Measurements from ENCODE around the gene IGSF6.

Gene IGSF6

DNA sequence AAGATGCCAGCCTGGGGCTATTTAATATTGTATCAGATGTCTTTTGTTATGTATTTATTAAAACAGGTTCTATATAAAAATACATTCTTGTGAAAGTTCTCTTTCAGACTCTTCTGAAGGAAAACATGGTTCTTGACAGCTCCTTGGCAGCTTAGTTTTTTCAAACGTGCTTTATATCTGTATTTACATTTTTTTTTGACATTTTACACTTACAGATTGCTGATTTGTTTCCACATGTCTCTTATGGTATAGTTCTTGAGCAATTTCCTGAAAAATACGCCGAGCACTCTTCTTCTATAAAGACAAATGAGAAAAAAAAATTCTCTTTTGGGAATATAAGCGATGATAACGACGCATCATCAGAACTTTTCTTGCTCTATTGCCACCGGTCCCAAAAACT lies 9.5 kb downstream of the IGSF6 start:
- ChIA-PET CTCF (interaction anchor here (0.6 to 3.0 kb wide), 6 partner anchors 14 to 1195 kb away, joined by 3 to 20 read pairs (median 4); no protein-coding TSS in a partner anchor), POLR2A (no interaction called here)
- Histone ChIP-seq H3K4me1 (ENCODE audit: control insufficient read depth, insufficient read depth, low read length) (no peaks in the 10 kb centered on the region), H3K4me3 (ENCODE audit: low read depth, low read length) (no peak overlapping the region), H3K9me3 (ENCODE audit: control insufficient read depth, insufficient read depth, low read depth, low read length) (no peaks in the 10 kb centered on the region), H3K36me3 (ENCODE audit: control insufficient read depth in 2 of 2, insufficient read depth in 1 of 2, low read length in 2 of 2) (peaks cover 0 to 5% of the 10 kb centered on the region in 2 experiments; a peak in 1 of 3 replicates), H3K27ac (ENCODE audit: extremely low read depth, low read depth, low read length) (no peak overlapping the region)
- TF ChIP-seq ZNF707 (tag by site-specific recombination; IDR thresholded peaks at IDR 0.05) (no peak), ZFP41 (tag by site-specific recombination; IDR thresholded peaks at IDR 0.05; ENCODE audit: borderline replicate concordance) (no peak), ZNF561 (tag by site-specific recombination; IDR thresholded peaks at IDR 0.05; ENCODE audit: borderline replicate concordance) (no peak), ZNF10 (tag by site-specific recombination; IDR thresholded peaks at IDR 0.05) (no peak), ZNF16 (tag by site-specific recombination; IDR thresholded peaks at IDR 0.05; ENCODE audit: low read depth) (no peak), ZIC2 (tag by site-specific recombination; IDR thresholded peaks at IDR 0.05) (no peak), ZNF596 (tag by site-specific recombination; IDR thresholded peaks at IDR 0.05) (no peak), ZNF114 (tag by site-specific recombination; IDR thresholded peaks at IDR 0.05) (no peak), INSM2 (tag by site-specific recombination; IDR thresholded peaks at IDR 0.05) (no peak), ZNF560 (tag by site-specific recombination; IDR thresholded peaks at IDR 0.05; ENCODE audit: borderline replicate concordance) (no peak), ZNF157 (tag by site-specific recombination; IDR thresholded peaks at IDR 0.05) (no peak), ZNF184 (tag by site-specific recombination; IDR thresholded peaks at IDR 0.05) (no peak), ZNF76 (tag by site-specific recombination; IDR thresholded peaks at IDR 0.05; ENCODE audit: borderline replicate concordance, low read depth) (no peak), ZFHX2 (tag by site-specific recombination; conservative IDR thresholded peaks at IDR 0.05) (no peak), ZNF335 (tag by site-specific recombination; conservative IDR thresholded peaks at IDR 0.05) (no peak), ZNF423 (tag by site-specific recombination; IDR thresholded peaks at IDR 0.05) (no peak), GLIS1 (tag by site-specific recombination; IDR thresholded peaks at IDR 0.05) (no peak)
- TF ChIP-seq, protein P1, sequence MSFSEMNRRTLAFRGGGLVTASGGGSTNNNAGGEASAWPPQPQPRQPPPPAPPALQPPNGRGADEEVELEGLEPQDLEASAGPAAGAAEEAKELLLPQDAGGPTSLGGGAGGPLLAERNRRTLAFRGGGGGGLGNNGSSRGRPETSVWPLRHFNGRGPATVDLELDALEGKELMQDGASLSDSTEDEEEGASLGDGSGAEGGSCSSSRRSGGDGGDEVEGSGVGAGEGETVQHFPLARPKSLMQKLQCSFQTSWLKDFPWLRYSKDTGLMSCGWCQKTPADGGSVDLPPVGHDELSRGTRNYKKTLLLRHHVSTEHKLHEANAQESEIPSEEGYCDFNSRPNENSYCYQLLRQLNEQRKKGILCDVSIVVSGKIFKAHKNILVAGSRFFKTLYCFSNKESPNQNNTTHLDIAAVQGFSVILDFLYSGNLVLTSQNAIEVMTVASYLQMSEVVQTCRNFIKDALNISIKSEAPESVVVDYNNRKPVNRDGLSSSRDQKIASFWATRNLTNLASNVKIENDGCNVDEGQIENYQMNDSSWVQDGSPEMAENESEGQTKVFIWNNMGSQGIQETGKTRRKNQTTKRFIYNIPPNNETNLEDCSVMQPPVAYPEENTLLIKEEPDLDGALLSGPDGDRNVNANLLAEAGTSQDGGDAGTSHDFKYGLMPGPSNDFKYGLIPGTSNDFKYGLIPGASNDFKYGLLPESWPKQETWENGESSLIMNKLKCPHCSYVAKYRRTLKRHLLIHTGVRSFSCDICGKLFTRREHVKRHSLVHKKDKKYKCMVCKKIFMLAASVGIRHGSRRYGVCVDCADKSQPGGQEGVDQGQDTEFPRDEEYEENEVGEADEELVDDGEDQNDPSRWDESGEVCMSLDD (tag by site-specific recombination; IDR thresholded peaks at IDR 0.05) = no peak

- POLR2A ChIA-PET = interaction anchor here (0.6 kb wide), 1 partner anchor 308 kb away, joined by 7 read pairs; no protein-coding TSS in a partner anchor
- Histone ChIP-seq H3K36me3 (ENCODE audit: control insufficient read depth in 2 of 2, insufficient read depth in 1 of 2, low read length in 2 of 2) (peaks cover 0 to under 1% of the 10 kb centered on the region in 2 experiments; a peak in 1 of 3 replicates), H3K27ac (ENCODE audit: extremely low read depth, low read depth, low read length) (no peak overlapping the region), H3K4me3 (ENCODE audit: low read depth, low read length) (no peak overlapping the region), H3K4me1 (ENCODE audit: control insufficient read depth, insufficient read depth, low read length) (no peaks in the 10 kb centered on the region), H3K9me3 (ENCODE audit: control insufficient read depth, insufficient read depth, low read depth, low read length) (no peaks in the 10 kb centered on the region)
- CTCF ChIA-PET = interaction anchor here (0.6 to 3.0 kb wide), 7 partner anchors 15 to 1134 kb away, joined by 3 to 20 read pairs (median 5); no protein-coding TSS in a partner anchor
- TF ChIP-seq ZBTB1 (tag by site-specific recombination; IDR thresholded peaks at IDR 0.05) (no peak), ZNF23 (tag by site-specific recombination; IDR thresholded peaks at IDR 0.05; ENCODE audit: borderline replicate concordance) (no peak), GLI2 (tag by site-specific recombination; IDR thresholded peaks at IDR 0.05; ENCODE audit: borderline replicate concordance, low read depth) (no peak), ZNF416 (tag by site-specific recombination; IDR thresholded peaks at IDR 0.05) (no peak), SALL2 (tag by site-specific recombination; IDR thresholded peaks at IDR 0.05; ENCODE audit: borderline replicate concordance) (no peak), ZNF274 (IDR thresholded peaks at IDR 0.05; ENCODE audit: low read length) (no peak), ZNF274 (tag by site-specific recombination; IDR thresholded peaks at IDR 0.05; ENCODE audit: borderline replicate concordance) (no peak), OSR2 (tag by site-specific recombination; IDR thresholded peaks at IDR 0.05) (no peak), ZNF366 (tag by site-specific recombination; conservative IDR thresholded peaks at IDR 0.05) (no peak)
- TF ChIP-seq, protein P2, sequence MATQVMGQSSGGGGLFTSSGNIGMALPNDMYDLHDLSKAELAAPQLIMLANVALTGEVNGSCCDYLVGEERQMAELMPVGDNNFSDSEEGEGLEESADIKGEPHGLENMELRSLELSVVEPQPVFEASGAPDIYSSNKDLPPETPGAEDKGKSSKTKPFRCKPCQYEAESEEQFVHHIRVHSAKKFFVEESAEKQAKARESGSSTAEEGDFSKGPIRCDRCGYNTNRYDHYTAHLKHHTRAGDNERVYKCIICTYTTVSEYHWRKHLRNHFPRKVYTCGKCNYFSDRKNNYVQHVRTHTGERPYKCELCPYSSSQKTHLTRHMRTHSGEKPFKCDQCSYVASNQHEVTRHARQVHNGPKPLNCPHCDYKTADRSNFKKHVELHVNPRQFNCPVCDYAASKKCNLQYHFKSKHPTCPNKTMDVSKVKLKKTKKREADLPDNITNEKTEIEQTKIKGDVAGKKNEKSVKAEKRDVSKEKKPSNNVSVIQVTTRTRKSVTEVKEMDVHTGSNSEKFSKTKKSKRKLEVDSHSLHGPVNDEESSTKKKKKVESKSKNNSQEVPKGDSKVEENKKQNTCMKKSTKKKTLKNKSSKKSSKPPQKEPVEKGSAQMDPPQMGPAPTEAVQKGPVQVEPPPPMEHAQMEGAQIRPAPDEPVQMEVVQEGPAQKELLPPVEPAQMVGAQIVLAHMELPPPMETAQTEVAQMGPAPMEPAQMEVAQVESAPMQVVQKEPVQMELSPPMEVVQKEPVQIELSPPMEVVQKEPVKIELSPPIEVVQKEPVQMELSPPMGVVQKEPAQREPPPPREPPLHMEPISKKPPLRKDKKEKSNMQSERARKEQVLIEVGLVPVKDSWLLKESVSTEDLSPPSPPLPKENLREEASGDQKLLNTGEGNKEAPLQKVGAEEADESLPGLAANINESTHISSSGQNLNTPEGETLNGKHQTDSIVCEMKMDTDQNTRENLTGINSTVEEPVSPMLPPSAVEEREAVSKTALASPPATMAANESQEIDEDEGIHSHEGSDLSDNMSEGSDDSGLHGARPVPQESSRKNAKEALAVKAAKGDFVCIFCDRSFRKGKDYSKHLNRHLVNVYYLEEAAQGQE (tag by site-specific recombination; IDR thresholded peaks at IDR 0.05) = no peak
Observed at GRCh38 chr16:21641916-21642315, 10.5 kb downstream of the IGSF6 start.

Measured in HEK293 (cell line).